NCI-H446 treated with DMSO at 0.1 percent for 48 hours (cell line): ENCODE data around the gene CDH12.
A peak's percentile ranks its signal among the peaks of the same experiment; 100 is the strongest.

Experiments used
- DNase-seq: peaks from one replicate; lab custom pipeline; 2025; lab: John Stamatoyannopoulos, UW

The CDH12 gene

DNA sequence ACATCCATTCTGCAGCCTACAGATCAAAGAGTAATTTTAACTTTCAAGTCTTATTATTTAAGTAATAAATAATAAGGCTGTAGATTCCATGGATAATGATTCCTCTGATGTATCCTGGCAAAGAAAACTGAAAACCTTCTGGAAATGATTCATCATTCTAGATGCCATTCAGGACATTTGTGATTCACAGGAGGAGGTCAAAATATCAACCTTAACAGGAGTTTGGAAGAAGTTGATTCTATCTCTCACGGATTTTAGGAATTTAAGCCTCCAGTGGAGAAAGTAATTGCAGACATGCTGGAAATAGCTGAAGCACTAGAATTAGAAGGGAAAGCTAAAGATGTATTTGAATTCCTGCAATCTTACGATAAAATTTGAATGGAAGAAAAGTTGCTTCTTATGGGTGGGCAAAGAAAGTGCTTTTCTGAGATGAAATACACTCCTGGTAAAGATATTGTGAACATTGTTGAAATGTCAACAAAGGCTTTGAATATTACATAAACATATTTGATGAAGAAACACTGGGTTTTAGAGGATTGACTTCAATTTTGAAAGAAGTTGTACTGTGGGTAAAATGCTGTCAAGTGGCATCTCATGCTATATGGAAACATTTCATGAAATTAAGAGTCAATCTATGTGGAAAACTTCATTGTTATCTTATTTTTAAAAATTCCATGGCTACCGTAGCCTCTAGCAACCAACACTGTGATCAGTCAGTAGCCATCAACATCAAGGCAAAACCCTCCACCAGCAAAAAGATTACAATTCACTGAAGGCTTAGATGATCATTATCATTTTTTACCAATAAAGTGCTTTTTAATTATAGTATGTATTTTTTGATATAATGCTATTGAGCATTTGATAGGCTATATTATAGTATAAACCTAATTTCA, 1141.0 kb downstream of the CDH12 start:
- DNase-seq: peak; percentile 8

DNA sequence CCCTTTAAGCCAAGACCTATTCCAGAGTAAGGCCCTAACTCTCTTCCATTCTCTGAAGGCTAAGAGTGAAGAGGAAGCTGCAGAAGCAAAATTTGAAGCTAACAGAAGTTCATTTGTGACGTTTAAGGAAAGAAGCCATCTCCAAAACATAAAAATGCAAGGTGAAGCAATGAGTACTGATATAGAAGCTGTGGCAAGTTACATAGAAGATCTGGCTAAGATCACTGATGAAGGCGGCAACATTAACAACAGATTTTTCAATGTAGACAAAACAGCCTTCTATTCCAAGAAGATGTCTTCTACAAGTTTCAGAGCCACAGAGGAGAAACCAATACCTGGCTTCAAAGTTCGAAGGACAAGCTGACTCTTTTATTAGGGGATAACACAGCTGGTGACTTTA, 1143.4 kb downstream of the CDH12 start:
- no peak for DNase-seq

DNA sequence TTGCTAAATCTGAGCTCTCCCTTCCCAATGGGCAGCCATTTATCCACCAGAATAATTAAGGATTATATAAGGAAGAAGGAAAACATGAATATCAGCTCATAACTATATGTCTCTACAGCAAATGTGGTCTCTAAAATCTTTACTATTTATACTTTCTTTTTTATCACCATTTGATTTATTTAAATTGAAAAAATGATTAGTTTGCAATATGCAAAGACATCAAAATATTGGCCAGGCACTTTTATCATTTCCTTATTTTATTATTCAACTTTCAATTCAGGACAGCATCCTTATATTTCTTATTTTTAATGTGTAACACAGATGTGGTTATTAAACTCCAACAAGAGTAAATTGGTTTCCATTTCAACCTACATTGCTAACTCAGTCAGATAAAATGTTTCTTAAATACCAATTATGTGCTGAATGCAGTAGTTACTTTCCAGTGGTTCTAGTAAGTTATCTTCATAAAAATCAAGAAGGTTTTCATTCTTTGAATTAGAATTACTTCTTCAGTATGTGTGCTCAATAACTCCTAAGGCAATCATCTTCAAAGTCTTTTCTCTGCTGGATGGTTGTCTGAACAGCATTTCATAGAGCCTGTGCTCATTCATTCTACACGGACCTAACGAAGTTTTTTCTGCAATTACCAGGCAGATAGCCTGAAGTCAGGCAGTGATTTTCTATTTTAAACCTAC, 1148.0 kb downstream of the CDH12 start:
- no peak for DNase-seq

DNA sequence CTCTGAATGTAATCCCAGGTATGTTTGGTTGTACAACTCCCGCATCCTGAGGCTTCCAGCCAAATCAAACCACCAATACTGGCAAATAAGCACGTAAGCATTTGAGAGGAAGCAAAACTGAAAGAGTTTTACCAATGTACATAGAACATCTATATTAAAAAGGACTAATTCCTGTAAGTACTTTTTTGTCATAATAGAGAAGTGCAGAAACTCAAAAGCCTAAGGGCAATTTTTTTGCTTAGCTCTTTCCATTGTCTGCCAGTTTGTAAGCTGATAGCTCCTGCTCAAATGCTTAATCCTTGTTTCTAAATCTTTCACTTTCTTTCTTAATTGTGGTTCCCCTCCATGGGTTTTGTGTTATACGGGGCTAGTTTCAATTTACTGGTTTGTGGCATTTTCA, 1151.8 kb downstream of the CDH12 start:
- DNase-seq: no peak
